Stimulated activated CD8-positive, alpha-beta memory T cell treated with anti-CD3 and anti-CD28 coated beads, Interleukin-15, amount 100 ng/mL, for 4 hours (primary cell): ENCODE results near the gene NT5DC1.
"Not testable (repeated sequence)": the region's sequence is repeated elsewhere in the genome, so short reads cannot be mapped to it uniquely, and the experiment has no call there.

ENCODE experiments used
- DNase-seq, 2 donors: peaks; one replicate each; pipeline ENCODE4 v3.0.0-alpha.2; 2020; ENCODE audit warnings: low read depth in 2 of 2

NT5DC1 gene

DNA sequence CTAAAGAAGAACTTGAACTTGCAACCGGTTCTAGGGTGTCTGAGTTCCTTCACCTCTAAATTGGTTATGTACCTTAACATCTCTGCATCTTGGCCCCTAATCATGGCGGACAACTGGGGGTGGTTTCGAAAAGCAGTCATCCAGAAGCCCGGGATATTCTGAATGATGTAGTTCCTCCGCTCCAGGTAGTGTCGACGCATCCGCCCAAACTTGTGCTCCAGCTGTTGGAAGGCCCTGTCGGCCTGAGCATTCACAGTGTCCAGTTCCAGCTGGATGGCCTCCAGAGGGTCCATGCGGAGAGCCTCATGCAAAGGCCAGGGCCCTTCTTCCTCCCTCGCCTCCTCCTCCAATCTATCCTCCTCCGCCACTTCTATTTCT, 178.2 kb downstream of the NT5DC1 start:
- DNase-seq = no peak

DNA sequence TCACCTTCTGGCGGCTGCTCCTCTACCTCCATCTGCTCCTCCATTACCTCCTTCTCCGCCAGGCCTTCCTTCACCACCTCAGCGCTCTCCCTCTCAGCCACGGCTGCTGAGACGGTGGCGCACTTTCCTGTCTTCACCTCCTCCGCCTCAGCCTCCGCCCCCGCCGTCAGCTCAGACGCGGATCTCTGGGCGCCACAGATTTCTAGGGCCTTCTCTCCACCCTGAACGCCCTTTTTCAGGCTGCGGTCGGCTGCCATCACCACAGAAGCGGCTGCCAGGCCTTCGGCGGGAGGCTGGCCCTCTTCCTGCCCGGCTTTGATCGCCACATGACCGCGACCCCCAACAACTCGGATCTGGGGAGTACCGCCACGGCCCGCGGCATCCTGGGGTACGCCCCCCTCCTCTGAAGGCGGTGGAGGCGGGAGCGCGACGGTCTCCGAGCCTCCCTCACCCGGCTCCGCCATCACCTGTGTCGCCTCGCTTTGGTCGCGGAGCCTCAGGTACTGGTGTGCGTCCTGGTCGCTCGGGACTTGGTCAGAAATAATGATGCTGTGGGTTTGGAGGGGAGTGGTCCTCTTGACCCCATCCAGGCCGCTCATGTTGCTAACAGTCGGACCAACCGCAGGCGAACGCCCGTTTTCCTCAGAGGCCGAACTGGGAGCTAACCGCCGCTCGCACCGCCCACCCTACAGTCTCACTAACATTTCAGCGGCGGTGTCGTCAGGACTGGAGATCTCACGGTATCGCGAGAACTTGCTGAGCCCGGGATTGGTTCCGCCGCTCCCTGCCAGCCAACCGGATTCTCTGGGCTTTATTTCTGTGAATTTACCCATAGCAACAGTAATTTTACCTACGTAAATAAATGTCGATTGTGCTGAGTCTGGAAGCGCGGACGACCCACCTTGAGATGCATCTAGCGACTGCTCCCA, 178.8 kb downstream of the NT5DC1 start, which contains the start of gene TSPYL1:
Gene TSPYL1 (minus strand): TSS at position 699 of the 929 bp plus-strand sequence. CDS start 100 bp downstream, at position 599.
- peak; percentile 87 to 90 for DNase-seq

DNA sequence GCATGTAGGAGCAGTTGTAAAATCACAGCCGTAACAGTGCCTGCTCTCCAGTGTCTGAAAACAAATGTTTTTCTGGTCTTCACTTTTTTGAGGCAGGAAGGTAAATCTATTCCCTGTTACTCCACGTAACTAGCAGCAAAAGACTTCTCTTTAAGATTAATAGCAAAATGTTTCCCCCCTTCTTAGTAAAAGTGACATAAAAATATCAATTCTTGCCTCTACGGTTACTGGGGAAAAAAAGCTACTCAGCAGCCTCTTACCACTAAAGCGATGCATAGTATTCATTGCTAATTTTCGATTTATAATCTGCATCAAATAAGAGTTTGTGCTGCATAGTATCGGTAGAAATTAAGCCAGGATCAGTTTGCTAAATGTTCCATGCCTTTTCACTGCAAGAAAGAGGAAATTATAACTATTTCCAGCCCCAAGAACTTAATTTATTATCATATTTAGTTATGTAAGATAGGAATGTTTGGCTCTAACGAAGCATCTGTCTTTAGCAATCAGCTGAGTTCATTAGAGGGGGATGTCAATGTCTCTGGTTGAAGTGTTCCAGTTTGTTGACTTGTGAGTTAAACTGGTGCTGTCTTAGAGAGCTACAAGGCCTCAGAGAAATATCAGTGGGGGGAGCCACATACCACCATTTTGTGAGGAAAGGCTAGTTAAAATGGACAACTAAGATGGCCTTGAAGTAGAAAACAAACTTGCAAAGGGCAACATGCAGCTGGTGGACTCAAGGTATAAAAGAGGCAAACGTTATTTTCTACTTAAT, 179.7 kb downstream of the NT5DC1 start:
- no peak for DNase-seq

DNA sequence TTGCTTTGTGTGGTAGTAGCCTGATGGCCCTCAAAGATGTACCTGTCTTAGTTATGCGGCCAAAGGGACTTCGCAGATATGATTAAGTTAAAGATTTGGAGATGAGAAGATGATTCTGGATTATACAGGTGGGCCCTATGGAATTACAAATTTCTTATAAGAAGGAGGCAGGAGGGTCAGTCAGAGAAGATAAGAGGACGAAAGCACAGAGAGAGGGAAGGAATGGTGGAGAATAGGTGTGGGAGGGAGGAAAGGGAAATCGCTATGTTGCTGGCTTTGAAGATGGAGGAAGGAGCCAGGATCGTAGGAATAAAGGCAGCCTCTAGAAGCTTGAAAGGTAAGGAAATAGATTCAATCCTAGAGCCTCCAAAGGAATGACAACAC, 180.3 kb downstream of the NT5DC1 start:
- DNase-seq = no peak

DNA sequence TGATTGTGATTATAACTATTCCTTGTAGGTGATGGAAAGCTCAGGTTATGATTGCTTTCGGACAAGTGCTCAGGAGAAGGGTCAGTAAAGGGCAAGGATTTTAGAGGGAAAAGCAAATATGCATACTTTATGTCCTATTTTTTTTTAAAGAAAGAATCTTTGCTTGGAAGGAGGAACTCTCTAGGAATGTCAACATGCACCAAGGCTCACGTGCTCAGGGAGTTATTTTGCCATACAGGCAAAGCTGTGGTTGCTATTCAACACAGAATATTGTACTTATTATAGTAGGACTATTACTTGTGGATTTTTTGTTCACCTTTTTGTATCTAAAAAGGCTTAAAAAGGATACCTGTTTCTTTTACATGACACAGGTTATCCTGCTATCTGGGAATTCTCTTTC, 182.0 kb downstream of the NT5DC1 start:
- DNase-seq = no peak

DNA sequence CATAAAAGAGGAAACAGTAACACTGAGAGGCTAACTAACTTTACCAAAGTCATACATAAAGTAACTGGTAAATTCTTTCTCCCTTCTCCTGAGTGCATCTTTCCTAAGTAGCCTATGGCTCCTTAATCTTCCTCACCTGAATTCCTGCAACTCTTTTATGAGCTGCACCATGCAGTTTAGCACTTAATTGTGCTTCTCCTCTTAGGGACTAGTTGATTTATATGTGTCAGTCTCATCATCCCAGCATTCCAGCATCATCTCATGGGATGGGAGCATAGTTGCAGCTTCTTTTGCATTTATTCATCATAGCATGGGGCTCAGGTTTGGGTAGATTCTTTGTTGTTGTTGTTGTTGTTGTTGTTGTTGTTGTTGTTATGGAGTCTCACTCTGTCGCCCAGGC, 182.5 kb downstream of the NT5DC1 start:
- DNase-seq = no peak

DNA sequence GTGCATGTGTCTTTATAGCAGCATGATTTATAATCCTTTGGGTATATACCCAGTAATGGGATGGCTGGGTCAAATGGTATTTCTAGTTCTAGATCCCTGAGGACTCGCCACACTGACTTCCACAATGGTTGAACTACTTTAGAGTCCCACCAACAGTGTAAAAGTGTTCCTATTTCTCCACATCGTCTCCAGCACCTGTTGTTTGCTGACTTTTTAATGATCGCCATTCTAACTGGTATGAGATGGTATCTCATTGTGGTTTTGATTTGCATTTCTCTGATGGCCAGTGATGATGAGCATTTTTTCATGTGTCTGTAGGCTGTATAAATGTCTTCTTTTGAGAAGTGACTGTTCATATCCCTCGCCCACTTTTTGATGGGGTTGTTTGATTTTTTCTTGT, 184.3 kb downstream of the NT5DC1 start:
- DNase-seq = not testable (repeated sequence)

DNA sequence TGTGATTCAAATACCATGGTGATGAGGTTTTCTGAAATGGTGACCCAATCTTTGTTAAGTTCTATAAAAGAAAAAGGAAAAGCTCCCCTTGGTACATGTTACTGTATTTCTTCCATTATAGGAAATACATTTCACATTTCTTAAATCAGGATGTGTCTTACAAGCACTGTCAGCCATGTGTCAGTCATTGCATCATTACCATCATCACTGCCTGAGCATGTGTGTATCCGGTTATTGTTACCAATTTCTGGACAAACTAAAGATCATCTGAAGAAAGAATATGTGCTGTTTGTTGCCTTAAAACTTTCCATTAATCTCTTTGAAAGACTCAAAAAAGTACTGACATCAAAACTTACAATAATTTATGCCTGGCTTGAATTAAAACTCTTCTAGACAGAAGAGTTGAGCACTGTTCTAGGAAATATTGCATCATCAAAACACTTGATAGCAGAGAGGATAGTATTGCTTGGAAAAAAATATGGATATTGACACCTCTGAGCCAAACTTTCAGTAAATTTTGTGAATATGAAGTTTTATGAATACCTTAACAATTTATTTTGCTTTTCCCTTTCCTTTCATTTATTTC, 186.2 kb downstream of the NT5DC1 start:
- DNase-seq = no peak

DNA sequence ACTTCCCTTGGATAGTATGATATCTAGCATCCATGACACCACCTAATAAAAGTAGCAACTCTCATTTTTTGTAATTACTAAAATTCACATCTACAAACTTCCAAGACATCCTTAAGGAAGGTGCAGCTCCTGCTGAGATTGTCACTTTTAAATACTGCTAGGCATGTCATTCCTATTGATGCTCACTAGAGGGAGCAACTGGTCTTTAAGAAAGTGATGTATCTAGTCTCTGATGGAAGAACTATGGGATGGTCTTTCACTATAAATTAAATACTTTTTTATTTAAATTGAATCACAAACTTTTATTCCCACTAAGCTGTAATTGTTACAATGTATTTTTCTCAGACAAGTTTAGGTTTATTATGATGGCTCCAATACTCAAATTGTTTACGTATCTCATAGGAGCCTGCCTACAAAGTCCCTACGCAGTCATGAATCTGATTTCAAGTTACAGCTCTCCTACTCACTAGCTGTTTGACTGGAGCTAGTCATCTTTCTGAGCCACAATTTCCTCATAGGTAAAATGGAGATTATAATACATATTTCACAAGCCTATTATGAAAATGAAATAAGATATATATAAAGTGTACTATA, 187.1 kb downstream of the NT5DC1 start:
- DNase-seq = no peak

DNA sequence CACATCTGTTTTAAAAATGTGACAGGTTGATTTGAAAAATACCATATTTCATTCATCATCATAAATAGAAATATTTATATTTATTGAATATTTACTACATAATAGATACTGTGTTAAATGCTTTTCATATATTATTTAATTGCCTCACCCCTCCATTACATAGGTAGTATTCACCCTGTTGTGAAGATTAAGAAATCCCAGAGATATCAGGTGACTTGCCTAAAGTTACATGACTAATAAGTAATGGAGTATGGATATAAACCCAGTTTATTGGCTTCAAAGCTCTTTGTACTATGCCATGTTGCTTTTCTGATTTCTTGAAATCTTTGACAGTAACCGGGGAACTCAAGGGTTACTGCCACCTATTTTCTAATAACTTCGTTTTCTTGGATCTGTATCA, 189.2 kb downstream of the NT5DC1 start:
- no peak for DNase-seq

DNA sequence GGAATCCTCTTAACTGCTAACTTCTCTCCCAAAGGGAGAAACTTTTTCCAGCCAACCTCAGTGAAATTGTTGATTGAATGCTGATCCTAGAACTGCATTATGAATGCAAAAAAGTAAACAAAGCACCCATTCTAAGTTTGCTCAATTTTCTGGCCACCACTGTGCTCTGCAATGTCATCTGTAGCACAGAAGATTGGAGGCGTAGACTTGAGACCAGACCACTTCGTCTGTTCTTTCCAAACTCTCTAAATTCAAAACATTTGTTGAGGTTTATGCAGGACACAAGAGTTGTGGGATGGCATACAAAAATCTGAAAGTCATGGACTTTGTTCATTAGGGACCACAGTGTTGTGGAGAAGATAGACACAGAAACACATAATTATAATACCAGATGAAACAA, 190.1 kb downstream of the NT5DC1 start:
- DNase-seq = no peak

DNA sequence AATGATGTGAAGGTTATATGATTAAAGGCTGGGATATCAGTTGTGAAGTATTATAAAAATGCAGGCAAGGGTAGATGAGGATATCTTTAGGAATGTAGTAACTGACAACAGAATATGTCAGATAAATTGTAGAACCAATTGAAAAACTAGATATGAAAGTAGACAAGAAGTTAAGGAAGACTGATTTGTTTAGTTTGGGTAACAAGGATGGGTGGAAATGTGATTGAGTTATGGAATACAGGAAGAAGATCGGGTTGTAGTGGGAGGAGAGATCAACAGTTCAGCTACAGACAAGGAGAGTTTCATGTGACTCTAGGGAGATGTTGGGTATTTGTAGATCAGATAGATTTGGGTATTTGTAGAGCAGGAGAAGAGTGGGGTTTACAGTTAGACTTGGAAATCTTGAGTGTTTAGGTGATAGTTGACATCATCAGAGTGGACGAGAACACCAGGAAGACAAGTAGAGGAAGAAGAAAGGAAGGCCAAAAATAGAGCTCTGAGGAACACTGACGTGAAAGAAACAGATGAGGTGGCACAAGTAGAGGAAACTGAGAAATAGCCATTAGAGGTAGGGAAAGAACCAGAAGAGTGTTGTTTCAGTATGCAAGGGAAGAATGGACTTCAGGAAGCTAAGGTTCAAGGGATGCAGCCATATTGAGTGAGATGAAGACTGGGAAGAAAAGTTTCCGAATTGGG, 191.2 kb downstream of the NT5DC1 start:
- no peak for DNase-seq

DNA sequence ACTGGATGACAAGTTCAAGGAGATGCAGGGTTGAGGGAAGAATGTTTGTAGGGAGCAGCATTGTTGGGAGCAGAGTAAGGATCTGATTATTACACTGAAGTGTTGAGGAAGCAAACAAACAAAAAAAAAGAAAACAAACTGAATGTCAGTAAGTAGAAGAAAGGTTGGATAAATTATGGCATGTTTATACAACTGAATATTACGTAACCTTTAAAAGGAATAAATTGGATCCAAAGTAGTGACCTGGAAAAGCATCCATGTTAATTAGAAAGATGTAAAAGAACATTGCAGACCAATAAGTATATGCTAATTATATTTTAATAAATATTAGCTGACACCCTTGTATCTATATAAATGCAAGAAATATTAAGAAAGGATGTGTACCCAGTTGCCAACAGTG, 191.9 kb downstream of the NT5DC1 start:
- DNase-seq = no peak

DNA sequence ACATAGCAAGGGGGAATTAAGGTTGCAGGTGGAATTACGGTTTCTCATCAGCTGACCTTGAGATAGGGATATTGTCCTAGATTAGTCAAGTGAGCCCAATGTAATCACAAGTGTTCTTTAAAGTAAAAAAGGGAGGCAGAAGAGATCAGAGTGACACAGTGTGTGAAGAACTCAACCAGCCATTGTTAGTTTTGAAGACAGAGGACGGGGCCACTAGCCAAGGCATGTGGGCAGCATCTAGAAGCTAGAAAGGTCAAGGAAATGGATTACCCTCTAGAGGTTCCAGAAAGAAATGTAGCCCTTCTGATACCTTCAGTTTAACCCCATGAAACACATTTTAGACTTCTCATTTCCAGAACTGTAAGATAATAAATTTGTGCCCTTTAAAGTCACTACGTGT, 197.6 kb downstream of the NT5DC1 start:
- DNase-seq = no peak

DNA sequence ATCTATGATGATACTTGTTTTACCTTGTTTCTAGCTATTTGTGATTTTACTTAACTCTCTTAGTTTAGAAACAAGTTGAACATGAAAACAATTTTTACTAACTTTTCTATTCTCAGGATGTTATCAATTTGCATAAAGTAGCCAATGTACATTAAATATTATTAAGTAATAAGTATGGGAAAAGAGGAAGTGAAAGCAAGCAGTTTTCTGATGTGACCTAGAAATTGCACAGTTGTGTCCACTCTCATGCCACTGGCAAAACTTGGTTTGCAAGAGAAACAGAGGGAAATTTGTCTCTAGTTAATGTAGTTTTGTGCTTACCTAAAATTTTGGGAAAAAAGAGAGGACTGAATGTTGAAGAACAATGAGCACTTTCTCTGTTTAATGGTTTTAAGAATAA, 198.3 kb downstream of the NT5DC1 start:
- no peak for DNase-seq
